ENCODE results near the gene KCNK10. TPM values are rescaled to one million over a fixed set of nuclear protein-coding genes. Genes with fewer than 3 reads are reported as not detected.

Gene KCNK10
- total RNA-seq, 1 donor from 2014 or later: not detected

GRCh38 chr14:88310021-88310420 lies 13.0 kb downstream of the KCNK10 start:
- Mint-ChIP-seq H3K4me1 (ENCODE audit: low read depth) (no peaks in the 10 kb centered on the region), H3K36me3 (ENCODE audit: low read depth) (no peaks in the 10 kb centered on the region), H3K9me3 (no peaks in the 10 kb centered on the region), H3K27me3 (ENCODE audit: insufficient read depth) (peaks cover 1% of the 10 kb centered on the region), H3K27ac (no peak overlapping the region), H3K4me3 (no peak overlapping the region)
- no peak for DNase-seq (ENCODE audit: low spot score)
- intact Hi-C loops (cut with micrococcal nuclease): no loop called here

- Mint-ChIP-seq H3K27ac (no peak overlapping the region), H3K4me3 (no peak overlapping the region), H3K4me1 (ENCODE audit: low read depth) (no peaks in the 10 kb centered on the region), H3K36me3 (ENCODE audit: low read depth) (no peaks in the 10 kb centered on the region), H3K9me3 (no peaks in the 10 kb centered on the region), H3K27me3 (ENCODE audit: insufficient read depth) (no peaks in the 10 kb centered on the region)
- no peak for DNase-seq (ENCODE audit: low spot score)
- intact Hi-C loops (cut with micrococcal nuclease): no loop called here
These were observed 17.3 kb downstream of the KCNK10 start for GRCh38 chr14:88305528-88306322.

GRCh38 chr14:88303041-88303440 lies 20.0 kb downstream of the KCNK10 start:
- no peaks in the 10 kb centered on the region for H3K27me3 Mint-ChIP-seq (ENCODE audit: insufficient read depth)
- no peaks in the 10 kb centered on the region for H3K4me1 Mint-ChIP-seq (ENCODE audit: low read depth)
- H3K36me3 Mint-ChIP-seq (ENCODE audit: low read depth): no peaks in the 10 kb centered on the region
- DNase-seq (ENCODE audit: low spot score): no peak
- no peak overlapping the region for H3K27ac Mint-ChIP-seq
- H3K4me3 Mint-ChIP-seq: no peak overlapping the region
- intact Hi-C loops (cut with micrococcal nuclease): no loop called here
- H3K9me3 Mint-ChIP-seq: no peaks in the 10 kb centered on the region

GRCh38 chr14:88301381-88301780 lies 21.7 kb downstream of the KCNK10 start:
- H3K27me3 Mint-ChIP-seq (ENCODE audit: insufficient read depth): no peaks in the 10 kb centered on the region
- intact Hi-C loops (cut with micrococcal nuclease): no loop called here
- no peak for DNase-seq (ENCODE audit: low spot score)
- H3K4me3 Mint-ChIP-seq: no peak overlapping the region
- no peaks in the 10 kb centered on the region for H3K4me1 Mint-ChIP-seq (ENCODE audit: low read depth)
- no peaks in the 10 kb centered on the region for H3K9me3 Mint-ChIP-seq
- no peak overlapping the region for H3K27ac Mint-ChIP-seq
- no peaks in the 10 kb centered on the region for H3K36me3 Mint-ChIP-seq (ENCODE audit: low read depth)

GRCh38 chr14:88300817-88301216 lies 22.3 kb downstream of the KCNK10 start:
- Mint-ChIP-seq H3K27me3 (ENCODE audit: insufficient read depth) (no peaks in the 10 kb centered on the region), H3K9me3 (no peaks in the 10 kb centered on the region), H3K36me3 (ENCODE audit: low read depth) (no peaks in the 10 kb centered on the region), H3K4me1 (ENCODE audit: low read depth) (no peaks in the 10 kb centered on the region), H3K27ac (no peak overlapping the region), H3K4me3 (no peak overlapping the region)
- no peak for DNase-seq (ENCODE audit: low spot score)
- intact Hi-C loops (cut with micrococcal nuclease): no loop called here

- Mint-ChIP-seq H3K27me3 (ENCODE audit: insufficient read depth) (no peaks in the 10 kb centered on the region), H3K4me3 (no peak overlapping the region), H3K9me3 (no peaks in the 10 kb centered on the region), H3K27ac (no peak overlapping the region), H3K4me1 (ENCODE audit: low read depth) (no peaks in the 10 kb centered on the region), H3K36me3 (ENCODE audit: low read depth) (no peaks in the 10 kb centered on the region)
- intact Hi-C loops (cut with micrococcal nuclease): no loop called here
- no peak for DNase-seq (ENCODE audit: low spot score)
These were observed 23.1 kb downstream of the KCNK10 start for GRCh38 chr14:88299865-88300530.

- Mint-ChIP-seq H3K9me3 (no peaks in the 10 kb centered on the region), H3K27ac (no peak overlapping the region), H3K4me3 (no peak overlapping the region), H3K36me3 (ENCODE audit: low read depth) (no peaks in the 10 kb centered on the region), H3K27me3 (ENCODE audit: insufficient read depth) (no peaks in the 10 kb centered on the region), H3K4me1 (ENCODE audit: low read depth) (no peaks in the 10 kb centered on the region)
- intact Hi-C loops (cut with micrococcal nuclease): no loop called here
- DNase-seq (ENCODE audit: low spot score): no peak
These were observed 25.8 kb downstream of the KCNK10 start for GRCh38 chr14:88297306-88297705.

- intact Hi-C loops (cut with micrococcal nuclease): no loop called here
- H3K36me3 Mint-ChIP-seq (ENCODE audit: low read depth): no peaks in the 10 kb centered on the region
- no peaks in the 10 kb centered on the region for H3K9me3 Mint-ChIP-seq
- H3K4me3 Mint-ChIP-seq: no peak overlapping the region
- DNase-seq (ENCODE audit: low spot score): no peak
- no peak overlapping the region for H3K27ac Mint-ChIP-seq
- H3K27me3 Mint-ChIP-seq (ENCODE audit: insufficient read depth): no peaks in the 10 kb centered on the region
- H3K4me1 Mint-ChIP-seq (ENCODE audit: low read depth): no peaks in the 10 kb centered on the region
These were observed 26.7 kb downstream of the KCNK10 start for GRCh38 chr14:88296351-88296750.

- no peaks in the 10 kb centered on the region for H3K9me3 Mint-ChIP-seq
- H3K27me3 Mint-ChIP-seq (ENCODE audit: insufficient read depth): peaks cover 2% of the 10 kb centered on the region
- no peak overlapping the region for H3K4me3 Mint-ChIP-seq
- DNase-seq (ENCODE audit: low spot score): no peak
- H3K36me3 Mint-ChIP-seq (ENCODE audit: low read depth): no peaks in the 10 kb centered on the region
- no peak overlapping the region for H3K27ac Mint-ChIP-seq
- intact Hi-C loops (cut with micrococcal nuclease): no loop called here
- H3K4me1 Mint-ChIP-seq (ENCODE audit: low read depth): no peaks in the 10 kb centered on the region
These were observed 33.1 kb downstream of the KCNK10 start for GRCh38 chr14:88289996-88290395.

- Mint-ChIP-seq H3K9me3 (no peaks in the 10 kb centered on the region), H3K4me3 (no peak overlapping the region), H3K36me3 (ENCODE audit: low read depth) (no peaks in the 10 kb centered on the region), H3K27ac (no peak overlapping the region), H3K4me1 (ENCODE audit: low read depth) (no peaks in the 10 kb centered on the region), H3K27me3 (ENCODE audit: insufficient read depth) (peaks cover 2% of the 10 kb centered on the region)
- DNase-seq (ENCODE audit: low spot score): no peak
- intact Hi-C loops (cut with micrococcal nuclease): no loop called here
These were observed 33.8 kb downstream of the KCNK10 start for GRCh38 chr14:88289234-88289633.

GRCh38 chr14:88286309-88286708 lies 36.8 kb downstream of the KCNK10 start:
- Mint-ChIP-seq H3K9me3 (no peaks in the 10 kb centered on the region), H3K27ac (no peak overlapping the region), H3K36me3 (ENCODE audit: low read depth) (no peaks in the 10 kb centered on the region), H3K27me3 (ENCODE audit: insufficient read depth) (peaks cover 2% of the 10 kb centered on the region), H3K4me3 (no peak overlapping the region), H3K4me1 (ENCODE audit: low read depth) (no peaks in the 10 kb centered on the region)
- intact Hi-C loops (cut with micrococcal nuclease): no loop called here
- DNase-seq (ENCODE audit: low spot score): no peak

GRCh38 chr14:88281447-88281846 lies 41.6 kb downstream of the KCNK10 start:
- intact Hi-C loops (cut with micrococcal nuclease): no loop called here
- DNase-seq (ENCODE audit: low spot score): no peak
- Mint-ChIP-seq H3K4me1 (ENCODE audit: low read depth) (no peaks in the 10 kb centered on the region), H3K4me3 (no peak overlapping the region), H3K36me3 (ENCODE audit: low read depth) (no peaks in the 10 kb centered on the region), H3K27me3 (ENCODE audit: insufficient read depth) (no peaks in the 10 kb centered on the region), H3K9me3 (no peaks in the 10 kb centered on the region), H3K27ac (no peak overlapping the region)

- H3K27me3 Mint-ChIP-seq (ENCODE audit: insufficient read depth): no peaks in the 10 kb centered on the region
- H3K27ac Mint-ChIP-seq: no peak overlapping the region
- no peak overlapping the region for H3K4me3 Mint-ChIP-seq
- DNase-seq (ENCODE audit: low spot score): no peak
- intact Hi-C loops (cut with micrococcal nuclease): no loop called here
- no peaks in the 10 kb centered on the region for H3K9me3 Mint-ChIP-seq
- no peaks in the 10 kb centered on the region for H3K36me3 Mint-ChIP-seq (ENCODE audit: low read depth)
- no peaks in the 10 kb centered on the region for H3K4me1 Mint-ChIP-seq (ENCODE audit: low read depth)
These were observed 46.0 kb downstream of the KCNK10 start for GRCh38 chr14:88276923-88277596.

Measured in activated T-helper 1 cell treated with anti-CD3 and anti-CD28 coated beads, Interleukin-12 subunit alpha, Interleukin-12 subunit beta, Interleukin-2, Interleukin-4 antibody, amounts not matched to agents 30 ng/mL and 10 ng/mL and 1 ng/mL, durations not matched to agents 14 hours and 24 hours and 36 hours (primary cell).